Effector memory CD8-positive, alpha-beta T cell (primary cell): ENCODE results near the gene SLC17A2.
"Not testable (repeated sequence)": the region's sequence is repeated elsewhere in the genome, so short reads cannot be mapped to it uniquely, and the experiment has no call there.

Experiments
- ATAC-seq: fragments of 150-1000 bp; cut with Tn5 transposase; replicated peaks from 2 replicates; pipeline ENCODE4 v1.10.0; 2021; ENCODE audit warnings: mild to moderate bottlenecking, moderate library complexity
- DNase-seq, 3 experiments: peaks; one replicate each; pipeline ENCODE4 v3.0.0; 2021
- H3K27ac Mint-ChIP-seq, 2 donors: one replicate each; pipeline ENCODE4 v1.8.0; 2022; ENCODE audit warnings: mild to moderate bottlenecking in 2 of 2, mixed read lengths in 2 of 2, moderate library complexity in 2 of 2
- H3K27me3 Mint-ChIP-seq, 2 donors: one replicate each; pipeline ENCODE4 v1.8.0; 2022; ENCODE audit warnings: mixed read lengths in 2 of 2
- H3K36me3 Mint-ChIP-seq: one replicate; pipeline ENCODE4 v1.8.0; 2022; ENCODE audit warnings: mild to moderate bottlenecking, moderate library complexity, mixed read lengths; ENCODE audit not compliant: insufficient read depth
- H3K4me1 Mint-ChIP-seq, 2 donors: one replicate each; pipeline ENCODE4 v1.8.0; 2022; ENCODE audit warnings: low read depth in 2 of 2, mixed read lengths in 2 of 2
- H3K4me3 Mint-ChIP-seq, 2 donors: one replicate each; pipeline ENCODE4 v1.8.0; 2022; ENCODE audit warnings: mild to moderate bottlenecking in 2 of 2, mixed read lengths in 2 of 2, moderate library complexity in 2 of 2
- H3K9me3 Mint-ChIP-seq, 2 donors: one replicate each; pipeline ENCODE4 v1.8.0; 2022; ENCODE audit warnings: mixed read lengths in 2 of 2

The SLC17A2 gene

GRCh38 chr6:25945738-25946137 is 15.2 kb upstream of the SLC17A2 start:
- not testable (repeated sequence) for DNase-seq, H3K9me3 Mint-ChIP-seq, H3K36me3 Mint-ChIP-seq, H3K27ac Mint-ChIP-seq, H3K4me1 Mint-ChIP-seq, H3K4me3 Mint-ChIP-seq, ATAC-seq
- H3K27me3 Mint-ChIP-seq, result peaks cover 6 to 19% of the 10 kb centered on the region in 2 donors

- no peak for DNase-seq
- no peaks in the 10 kb centered on the region for H3K36me3 Mint-ChIP-seq
- no peak overlapping the region for H3K4me3 Mint-ChIP-seq
- peaks cover 6 to 19% of the 10 kb centered on the region in 2 donors for H3K27me3 Mint-ChIP-seq
- H3K27ac Mint-ChIP-seq, result no peak overlapping the region
- no peaks in the 10 kb centered on the region for H3K9me3 Mint-ChIP-seq
- no peak for ATAC-seq
- H3K4me1 Mint-ChIP-seq, result peaks cover 4% of the 10 kb centered on the region in 2 donors
These were observed 14.4 kb upstream of the SLC17A2 start for GRCh38 chr6:25944688-25945574.

DNA sequence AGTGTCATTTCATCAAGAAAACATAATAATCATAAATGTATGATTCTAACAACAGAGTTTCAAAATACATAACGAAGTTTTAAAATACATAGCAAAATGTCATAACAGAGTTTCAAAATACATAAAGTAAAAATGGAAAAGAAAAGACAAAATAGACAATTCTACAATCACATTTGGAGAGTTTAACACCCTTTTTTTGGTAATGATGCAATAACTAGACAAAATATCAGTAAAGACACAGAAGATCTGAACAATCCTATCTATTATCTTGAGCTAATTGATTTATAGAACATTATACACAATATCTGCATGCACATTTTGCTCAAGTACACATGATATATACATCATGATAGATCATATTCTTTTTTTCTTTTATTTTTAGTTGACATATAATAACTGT is 13.4 kb upstream of the SLC17A2 start:
- Mint-ChIP-seq H3K9me3 (no peaks in the 10 kb centered on the region), H3K27ac (no peak overlapping the region), H3K4me1 (peaks cover 4% of the 10 kb centered on the region in 2 donors), H3K27me3 (peaks cover 7 to 22% of the 10 kb centered on the region in 2 donors), H3K36me3 (no peaks in the 10 kb centered on the region), H3K4me3 (no peak overlapping the region)
- ATAC-seq (no peak), DNase-seq (no peak)

- ATAC-seq (peak; percentile 59), DNase-seq (no peak)
- peaks cover 12 to 30% of the 10 kb centered on the region in 2 donors for H3K27me3 Mint-ChIP-seq
- no peaks in the 10 kb centered on the region for H3K9me3 Mint-ChIP-seq
- no peak overlapping the region for H3K4me3 Mint-ChIP-seq
- no peak overlapping the region for H3K27ac Mint-ChIP-seq
- no peaks in the 10 kb centered on the region for H3K36me3 Mint-ChIP-seq
- H3K4me1 Mint-ChIP-seq, result peaks cover 4% of the 10 kb centered on the region in 2 donors
These were observed 12.2 kb upstream of the SLC17A2 start for GRCh38 chr6:25942561-25943147.

DNA sequence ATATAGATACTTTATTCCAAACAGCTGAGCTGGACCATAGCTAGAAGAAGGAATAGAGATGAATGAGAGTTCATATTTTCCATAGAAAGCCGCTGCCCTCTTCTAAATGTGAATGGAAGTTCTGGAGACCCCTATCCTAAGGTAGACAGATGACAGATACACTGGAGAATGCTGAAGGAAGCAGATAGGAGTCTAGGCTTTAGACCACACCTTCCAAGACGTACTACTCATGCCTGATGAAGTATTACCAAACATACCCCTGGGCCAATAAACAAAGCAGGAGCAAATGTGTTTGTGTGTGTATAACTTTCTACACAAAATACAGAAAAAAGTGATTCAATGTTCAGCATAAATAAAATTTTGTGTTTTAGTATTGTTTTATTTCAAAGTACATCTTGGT is 9.1 kb upstream of the SLC17A2 start:
- peaks cover 29 to 30% of the 10 kb centered on the region in 2 donors for H3K27me3 Mint-ChIP-seq
- H3K4me1 Mint-ChIP-seq, result no peaks in the 10 kb centered on the region

DNA sequence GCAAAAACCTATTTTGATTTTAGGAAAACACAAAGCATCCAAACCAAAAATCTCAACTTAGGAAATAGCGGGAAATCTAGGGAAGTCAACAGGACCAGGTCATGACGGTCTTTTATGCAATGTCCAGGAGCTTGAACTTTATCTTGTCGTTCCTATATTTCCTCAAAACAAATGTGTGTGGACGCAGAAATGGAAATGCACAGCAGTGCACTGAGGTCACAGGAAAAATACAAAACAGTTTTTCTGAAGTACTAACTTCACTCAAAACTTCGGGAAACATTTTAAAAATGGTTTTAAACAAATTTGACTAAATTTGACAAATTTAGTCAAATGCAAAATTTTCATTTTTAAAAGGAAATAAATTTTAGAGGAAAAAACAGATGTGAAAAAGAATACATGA is 5.5 kb upstream of the SLC17A2 start:
- Mint-ChIP-seq H3K4me3 (no peak overlapping the region), H3K9me3 (no peaks in the 10 kb centered on the region), H3K4me1 (no peaks in the 10 kb centered on the region), H3K27me3 (peaks cover 41 to 49% of the 10 kb centered on the region in 2 donors), H3K27ac (no peak overlapping the region), H3K36me3 (no peaks in the 10 kb centered on the region)
- no peak for ATAC-seq
- DNase-seq, result no peak

More for the DNA sequence above, 9.1 kb upstream of the SLC17A2 start:
- Mint-ChIP-seq H3K36me3 (no peaks in the 10 kb centered on the region), H3K4me3 (no peak overlapping the region), H3K9me3 (no peaks in the 10 kb centered on the region), H3K27ac (no peak overlapping the region)
- DNase-seq, result no peak
- no peak for ATAC-seq

DNA sequence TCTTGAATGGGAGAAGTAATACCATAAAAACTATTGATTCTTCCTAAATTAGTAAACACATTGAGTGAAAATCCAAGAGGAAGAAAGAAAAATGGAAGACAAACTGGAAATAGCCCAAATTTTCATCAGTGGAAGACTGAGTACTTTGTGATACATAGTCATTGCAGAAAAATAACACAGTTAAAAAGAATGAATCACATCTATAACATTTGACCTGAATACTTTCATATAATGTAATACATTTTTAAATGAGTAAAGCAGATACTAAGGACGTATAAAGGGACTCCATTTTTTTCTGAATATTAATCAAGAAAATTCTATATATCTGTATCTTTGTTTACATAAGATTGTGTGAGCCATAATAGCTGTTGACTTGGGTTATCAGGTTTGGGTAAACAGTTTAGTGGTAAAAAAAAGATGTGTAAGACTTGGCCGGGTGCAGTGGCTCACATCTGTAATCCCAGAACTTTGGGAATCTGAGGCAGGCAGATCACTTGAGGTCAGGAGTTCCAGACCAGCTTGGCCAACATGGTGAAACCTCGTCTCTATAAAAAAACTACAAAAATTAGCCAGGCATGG is 4.3 kb upstream of the SLC17A2 start:
- Mint-ChIP-seq H3K27me3 (peaks cover 41 to 50% of the 10 kb centered on the region in 2 donors), H3K27ac (no peak overlapping the region), H3K4me1 (no peaks in the 10 kb centered on the region), H3K36me3 (no peaks in the 10 kb centered on the region), H3K9me3 (no peaks in the 10 kb centered on the region), H3K4me3 (no peak overlapping the region)
- ATAC-seq, result no peak
- DNase-seq, result no peak

GRCh38 chr6:25934156-25934555 is 3.7 kb upstream of the SLC17A2 start:
- no peaks in the 10 kb centered on the region for H3K36me3 Mint-ChIP-seq
- H3K9me3 Mint-ChIP-seq, result no peaks in the 10 kb centered on the region
- no peaks in the 10 kb centered on the region for H3K4me1 Mint-ChIP-seq
- DNase-seq, result no peak
- ATAC-seq, result no peak
- H3K4me3 Mint-ChIP-seq, result no peak overlapping the region
- H3K27ac Mint-ChIP-seq, result no peak overlapping the region
- peaks cover 41 to 50% of the 10 kb centered on the region in 2 donors for H3K27me3 Mint-ChIP-seq

DNA sequence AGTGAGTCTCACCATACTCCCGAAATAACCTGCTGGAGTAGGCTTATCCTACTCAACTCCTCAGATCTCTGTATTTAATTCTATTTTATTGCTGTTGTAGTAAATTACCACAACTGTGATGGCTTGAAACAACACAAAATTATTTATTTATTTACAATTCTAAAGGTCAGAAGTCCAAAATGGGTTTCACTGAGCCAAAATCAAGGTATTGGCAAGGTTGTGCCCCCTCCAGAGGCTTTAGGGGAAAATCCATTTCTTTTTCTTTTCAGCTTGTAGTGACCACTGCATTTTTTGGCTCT is 869 bp upstream of the SLC17A2 start:
- no peaks in the 10 kb centered on the region for H3K36me3 Mint-ChIP-seq
- H3K4me3 Mint-ChIP-seq, result no peak overlapping the region
- no peaks in the 10 kb centered on the region for H3K9me3 Mint-ChIP-seq
- DNase-seq, result no peak
- no peak for ATAC-seq
- H3K27me3 Mint-ChIP-seq, result peaks cover 20 to 34% of the 10 kb centered on the region in 2 donors
- H3K27ac Mint-ChIP-seq, result no peak overlapping the region
- no peaks in the 10 kb centered on the region for H3K4me1 Mint-ChIP-seq

DNA sequence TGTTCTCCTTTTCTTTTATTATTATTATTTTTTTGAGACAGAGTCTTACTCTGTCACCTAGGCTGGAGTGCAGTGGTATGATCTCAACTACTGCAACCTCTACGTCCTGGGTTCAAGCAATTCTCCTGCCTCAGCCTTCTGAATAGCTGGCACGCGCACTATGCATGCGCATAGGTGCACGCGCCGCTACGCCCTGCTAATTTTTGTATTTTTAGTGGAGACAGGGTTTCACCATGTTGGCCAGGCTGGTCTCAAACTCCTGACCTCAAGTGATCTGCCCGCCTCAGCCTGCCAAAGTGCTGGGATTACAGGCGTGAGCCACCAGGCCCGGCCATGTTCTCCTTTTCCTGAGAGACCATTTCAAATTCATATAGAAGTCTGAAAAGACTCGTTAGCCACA is 706 bp downstream of the SLC17A2 start:
- not testable (repeated sequence) for H3K27ac Mint-ChIP-seq, DNase-seq, ATAC-seq, H3K4me3 Mint-ChIP-seq, H3K4me1 Mint-ChIP-seq, H3K9me3 Mint-ChIP-seq, H3K36me3 Mint-ChIP-seq
- H3K27me3 Mint-ChIP-seq, result peaks cover 17 to 26% of the 10 kb centered on the region in 2 donors

- H3K9me3 Mint-ChIP-seq, result no peaks in the 10 kb centered on the region
- ATAC-seq (no peak), DNase-seq (no peak)
- H3K27ac Mint-ChIP-seq, result no peak overlapping the region
- peaks cover 9 to 17% of the 10 kb centered on the region in 2 donors for H3K27me3 Mint-ChIP-seq
- peaks cover 2% of the 10 kb centered on the region for H3K36me3 Mint-ChIP-seq
- H3K4me3 Mint-ChIP-seq, result no peak overlapping the region
- no peaks in the 10 kb centered on the region for H3K4me1 Mint-ChIP-seq
These were observed 1.7 kb downstream of the SLC17A2 start for GRCh38 chr6:25928562-25929324.

DNA sequence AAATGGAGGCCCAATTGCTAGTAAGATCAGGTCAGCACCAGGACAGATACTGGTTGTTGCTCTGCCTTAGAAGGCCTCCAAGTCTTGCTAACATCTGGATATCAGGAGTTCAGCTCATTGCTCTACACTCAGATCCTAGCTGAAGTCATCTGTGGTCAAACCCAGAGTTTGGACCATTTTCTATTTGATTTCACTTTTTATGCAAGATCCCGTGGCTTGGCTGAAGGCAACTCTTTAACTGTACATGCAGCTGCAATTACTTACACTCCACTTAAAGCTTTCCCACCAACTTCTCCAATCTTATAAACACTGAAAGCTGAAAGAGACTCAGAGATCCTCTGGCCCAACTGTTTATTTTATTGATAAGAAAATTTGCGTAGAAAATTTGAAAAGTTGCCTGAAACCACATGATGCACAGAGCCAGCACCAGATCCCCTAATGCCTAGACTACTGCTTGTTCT is 2.7 kb downstream of the SLC17A2 start:
- no peaks in the 10 kb centered on the region for H3K9me3 Mint-ChIP-seq
- no peak for DNase-seq
- ATAC-seq, result no peak
- H3K36me3 Mint-ChIP-seq, result peaks cover 2% of the 10 kb centered on the region
- H3K27ac Mint-ChIP-seq, result no peak overlapping the region
- H3K4me3 Mint-ChIP-seq, result no peak overlapping the region
- H3K4me1 Mint-ChIP-seq, result no peaks in the 10 kb centered on the region
- peaks cover 7 to 19% of the 10 kb centered on the region in 2 donors for H3K27me3 Mint-ChIP-seq

GRCh38 chr6:25927178-25927577 is 3.3 kb downstream of the SLC17A2 start:
- Mint-ChIP-seq H3K27ac (no peak overlapping the region), H3K4me1 (no peaks in the 10 kb centered on the region), H3K36me3 (peaks cover 2% of the 10 kb centered on the region), H3K9me3 (no peaks in the 10 kb centered on the region), H3K4me3 (no peak overlapping the region), H3K27me3 (peaks cover 7 to 16% of the 10 kb centered on the region in 2 donors)
- ATAC-seq, result no peak
- DNase-seq, result no peak
